Upper lobe of right lung (tissue), 1 donor: Measurements from ENCODE around the gene SEMA4F. TPM values are rescaled to one million over a fixed set of nuclear protein-coding genes. Genes with fewer than 3 reads are reported as not detected.
A peak's percentile ranks its signal among the peaks of the same experiment; 100 is the strongest.

Experiments used
- ATAC-seq: fragments of 200-7000 bp; cut with Tn5 transposase; one replicate; pipeline ENCODE4 v1.9.1; 2020; ENCODE audit warnings: mild to moderate bottlenecking, moderate library complexity
- DNase-seq: peaks from one replicate; pipeline ENCODE4 v3.0.0-alpha.2; 2020
- H3K27ac ChIP-seq: fragments of 200-600 bp; one replicate; pipeline ENCODE4 v1.8.0; 2022
- H3K27me3 ChIP-seq: fragments of 200-600 bp; one replicate; pipeline ENCODE4 v1.8.0; 2022; ENCODE audit warnings: mild to moderate bottlenecking
- H3K36me3 ChIP-seq: fragments of 200-600 bp; one replicate; pipeline ENCODE4 v1.8.0; 2022
- H3K4me1 ChIP-seq: fragments of 200-600 bp; one replicate; pipeline ENCODE4 v1.8.0; 2022
- H3K4me3 ChIP-seq: fragments of 200-600 bp; one replicate; pipeline ENCODE4 v1.8.0; 2022; ENCODE audit warnings: mild to moderate bottlenecking
- H3K9me3 ChIP-seq: fragments of 200-600 bp; one replicate; pipeline ENCODE4 v1.8.0; 2022
- CTCF ChIP-seq: fragments of 200-600 bp; IDR thresholded peaks from one replicate; pipeline ENCODE4 v1.8.0; 2022; ENCODE audit warnings: antibody characterized with exemption
- intact Hi-C: fragments of 100-400 bp; cut with DNase I; formaldehyde crosslinking; loops from one replicate; pipeline ENCODE4 v1.11.0; 2022
- total RNA-seq: library from RNA; stranded (reverse); fragmentation: NEBNext Ultra II Directional; extraction: Animal tissue kit (Norgen Biotek cat#: 25700); gene quantifications from one replicate; pipeline ENCODE4 v1.2.1, GENCODE V29; 2021
- donor health status: DM: no; HTN: yes; CAD: no; lungs with severe emphysema.

Gene SEMA4F
- total RNA-seq, 1 donor from 2014 or later = 9.0 TPM

GRCh38 chr2:74688881-74689280 lies 34.8 kb downstream of the SEMA4F start:
- Histone ChIP-seq H3K36me3 (no peaks in the 10 kb centered on the region), H3K27ac (no peak overlapping the region), H3K9me3 (no peaks in the 10 kb centered on the region), H3K4me1 (peaks cover 2% of the 10 kb centered on the region), H3K4me3 (no peak overlapping the region), H3K27me3 (no peaks in the 10 kb centered on the region)
- TF ChIP-seq CTCF = no peak
- ATAC-seq = no peak
- intact Hi-C loops = no loop called here
- DNase-seq = no peak

GRCh38 chr2:74689671-74690070 lies 35.6 kb downstream of the SEMA4F start:
- no peak overlapping the region for H3K27ac ChIP-seq
- DNase-seq (no peak), ATAC-seq (no peak)
- H3K4me3 ChIP-seq = no peak overlapping the region
- TF ChIP-seq CTCF = no peak
- intact Hi-C loops = no loop called here
- no peaks in the 10 kb centered on the region for H3K9me3 ChIP-seq
- H3K4me1 ChIP-seq = peaks cover 6% of the 10 kb centered on the region
- H3K27me3 ChIP-seq = no peaks in the 10 kb centered on the region
- H3K36me3 ChIP-seq = no peaks in the 10 kb centered on the region

GRCh38 chr2:74690571-74690970 lies 36.5 kb downstream of the SEMA4F start:
- TF ChIP-seq CTCF = peak; percentile 78
- H3K4me1 ChIP-seq = peaks cover 6% of the 10 kb centered on the region
- no peaks in the 10 kb centered on the region for H3K27me3 ChIP-seq
- no peak overlapping the region for H3K27ac ChIP-seq
- ATAC-seq (peak; percentile 93), DNase-seq (no peak)
- H3K36me3 ChIP-seq = no peaks in the 10 kb centered on the region
- intact Hi-C loops = no loop called here
- H3K9me3 ChIP-seq = no peaks in the 10 kb centered on the region
- no peak overlapping the region for H3K4me3 ChIP-seq

GRCh38 chr2:74691929-74692328 lies 37.9 kb downstream of the SEMA4F start:
- no peak for DNase-seq
- H3K36me3 ChIP-seq = no peaks in the 10 kb centered on the region
- no peaks in the 10 kb centered on the region for H3K27me3 ChIP-seq
- no peak for ATAC-seq
- no peak for TF ChIP-seq CTCF
- peaks cover 6% of the 10 kb centered on the region for H3K4me1 ChIP-seq
- intact Hi-C loops = no loop called here
- no peaks in the 10 kb centered on the region for H3K9me3 ChIP-seq
- H3K4me3 ChIP-seq = no peak overlapping the region
- H3K27ac ChIP-seq = no peak overlapping the region

GRCh38 chr2:74693213-74693612 lies 39.2 kb downstream of the SEMA4F start:
- intact Hi-C loops = no loop called here
- Histone ChIP-seq H3K4me1 (peaks cover 6% of the 10 kb centered on the region), H3K27me3 (no peaks in the 10 kb centered on the region), H3K9me3 (no peaks in the 10 kb centered on the region), H3K27ac (no peak overlapping the region), H3K36me3 (no peaks in the 10 kb centered on the region), H3K4me3 (no peak overlapping the region)
- ATAC-seq (no peak), DNase-seq (no peak)
- TF ChIP-seq CTCF = no peak

- no peak for TF ChIP-seq CTCF
- no peak for DNase-seq
- Histone ChIP-seq H3K27ac (no peak overlapping the region), H3K36me3 (no peaks in the 10 kb centered on the region), H3K9me3 (no peaks in the 10 kb centered on the region), H3K4me1 (peaks cover 6% of the 10 kb centered on the region), H3K4me3 (no peak overlapping the region), H3K27me3 (no peaks in the 10 kb centered on the region)
- intact Hi-C loops = no loop called here
- no peak for ATAC-seq
These were observed 39.6 kb downstream of the SEMA4F start for GRCh38 chr2:74693668-74694067.
